DOHH2 (cell line): ENCODE data around the gene CYP4F12.

Experiments used
- EZH2phosphoT487 ChIP-seq: fragments of 200-600 bp; sonication (generic); IDR thresholded peaks from 2 replicates; pipeline ENCODE4 v1.6.1; 2017; ENCODE audit warnings: borderline replicate concordance, mild to moderate bottlenecking, antibody characterized with exemption, low read length, moderate library complexity, mixed read lengths
- TF ChIP-seq, protein P1 (sequence below): fragments of 200-600 bp; sonication (generic); IDR thresholded peaks from one replicate; pipeline ENCODE4 v1.5.1; 2014; ENCODE audit warnings: antibody characterized with exemption, mild to moderate bottlenecking, low read depth, low read length; ENCODE audit not compliant: poor library complexity, severe bottlenecking

DNA sequence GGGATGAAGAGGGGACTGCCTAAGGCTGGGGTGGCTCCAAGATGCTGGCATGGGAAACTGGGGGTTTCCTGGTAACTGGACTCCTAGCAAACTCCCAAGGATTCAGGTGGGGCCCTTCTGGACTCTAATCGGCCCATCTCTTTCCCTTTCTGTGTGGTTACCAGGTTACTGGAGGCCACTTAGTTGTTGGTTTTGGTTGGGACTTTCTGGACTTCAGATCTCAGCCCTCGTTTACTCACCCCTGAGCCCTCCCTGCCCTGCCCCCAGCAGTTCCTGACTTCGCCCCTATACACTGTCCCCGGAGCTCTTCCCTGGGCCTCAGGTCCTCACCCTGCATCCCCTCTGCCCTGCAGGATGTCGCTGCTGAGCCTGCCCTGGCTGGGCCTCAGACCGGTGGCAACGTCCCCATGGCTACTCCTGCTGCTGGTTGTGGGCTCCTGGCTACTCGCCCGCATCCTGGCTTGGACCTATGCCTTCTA, 328 bp downstream of the CYP4F12 start:
- TF ChIP-seq, protein P1, sequence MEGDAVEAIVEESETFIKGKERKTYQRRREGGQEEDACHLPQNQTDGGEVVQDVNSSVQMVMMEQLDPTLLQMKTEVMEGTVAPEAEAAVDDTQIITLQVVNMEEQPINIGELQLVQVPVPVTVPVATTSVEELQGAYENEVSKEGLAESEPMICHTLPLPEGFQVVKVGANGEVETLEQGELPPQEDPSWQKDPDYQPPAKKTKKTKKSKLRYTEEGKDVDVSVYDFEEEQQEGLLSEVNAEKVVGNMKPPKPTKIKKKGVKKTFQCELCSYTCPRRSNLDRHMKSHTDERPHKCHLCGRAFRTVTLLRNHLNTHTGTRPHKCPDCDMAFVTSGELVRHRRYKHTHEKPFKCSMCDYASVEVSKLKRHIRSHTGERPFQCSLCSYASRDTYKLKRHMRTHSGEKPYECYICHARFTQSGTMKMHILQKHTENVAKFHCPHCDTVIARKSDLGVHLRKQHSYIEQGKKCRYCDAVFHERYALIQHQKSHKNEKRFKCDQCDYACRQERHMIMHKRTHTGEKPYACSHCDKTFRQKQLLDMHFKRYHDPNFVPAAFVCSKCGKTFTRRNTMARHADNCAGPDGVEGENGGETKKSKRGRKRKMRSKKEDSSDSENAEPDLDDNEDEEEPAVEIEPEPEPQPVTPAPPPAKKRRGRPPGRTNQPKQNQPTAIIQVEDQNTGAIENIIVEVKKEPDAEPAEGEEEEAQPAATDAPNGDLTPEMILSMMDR: no peak
- TF ChIP-seq EZH2phosphoT487: no peak
